22Rv1 (cell line): ENCODE results near the gene STEAP2.

Source experiments
- CTCF ChIP-seq: fragments of 450-650 bp; IDR thresholded peaks from 2 replicates; pipeline ENCODE4 v1.5.1; 2017; ENCODE audit warnings: mild to moderate bottlenecking
- ZFX ChIP-seq: fragments of 450-650 bp; IDR thresholded peaks from 2 replicates; pipeline ENCODE4 v1.6.1; 2017; ENCODE audit warnings: antibody characterized with exemption, borderline replicate concordance

- no peak for TF ChIP-seq ZFX
- no peak for TF ChIP-seq CTCF
Observed at GRCh38 chr7:90216080-90216674, 4.6 kb downstream of the STEAP2 start.
